Fibroblast of lung (primary cell): ENCODE results near the gene BTBD2.

Experiments used
- EZH2 ChIP-seq: IDR thresholded peaks from 2 replicates; pipeline ENCODE4 v1.5.1; 2012; ENCODE audit warnings: low read length, control low read depth, mild to moderate bottlenecking; ENCODE audit errors: missing control alignments
- TF ChIP-seq, protein P1 (sequence below), 2 donors: IDR thresholded peaks in 1 of 2; conservative IDR thresholded peaks in 1 of 2; 1 replicate in 1 of 2; 2 replicates in 1 of 2; pipeline ENCODE4 v1.5.1; 2011 to 2012; ENCODE audit warnings: low read length in 2 of 2, control low read depth in 1 of 2, inconsistent platforms in 1 of 2, low read depth in 1 of 2, mild to moderate bottlenecking in 1 of 2

DNA sequence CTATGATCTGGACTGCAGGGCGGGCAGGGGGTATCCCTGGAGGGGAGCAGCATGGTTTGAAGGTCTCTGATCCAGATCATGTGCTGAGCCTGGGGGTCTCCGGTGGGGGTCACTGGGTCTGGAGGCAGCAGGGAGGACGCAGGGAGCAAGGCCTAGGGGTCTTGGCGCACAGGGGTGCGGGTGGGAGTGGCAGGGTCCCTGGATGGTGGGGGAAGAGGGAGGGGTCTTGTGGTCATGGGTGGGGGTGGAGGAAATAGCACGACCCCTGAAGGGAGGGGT is 1.9 kb downstream of the BTBD2 start:
- no peak for TF ChIP-seq EZH2
- TF ChIP-seq, protein P1, sequence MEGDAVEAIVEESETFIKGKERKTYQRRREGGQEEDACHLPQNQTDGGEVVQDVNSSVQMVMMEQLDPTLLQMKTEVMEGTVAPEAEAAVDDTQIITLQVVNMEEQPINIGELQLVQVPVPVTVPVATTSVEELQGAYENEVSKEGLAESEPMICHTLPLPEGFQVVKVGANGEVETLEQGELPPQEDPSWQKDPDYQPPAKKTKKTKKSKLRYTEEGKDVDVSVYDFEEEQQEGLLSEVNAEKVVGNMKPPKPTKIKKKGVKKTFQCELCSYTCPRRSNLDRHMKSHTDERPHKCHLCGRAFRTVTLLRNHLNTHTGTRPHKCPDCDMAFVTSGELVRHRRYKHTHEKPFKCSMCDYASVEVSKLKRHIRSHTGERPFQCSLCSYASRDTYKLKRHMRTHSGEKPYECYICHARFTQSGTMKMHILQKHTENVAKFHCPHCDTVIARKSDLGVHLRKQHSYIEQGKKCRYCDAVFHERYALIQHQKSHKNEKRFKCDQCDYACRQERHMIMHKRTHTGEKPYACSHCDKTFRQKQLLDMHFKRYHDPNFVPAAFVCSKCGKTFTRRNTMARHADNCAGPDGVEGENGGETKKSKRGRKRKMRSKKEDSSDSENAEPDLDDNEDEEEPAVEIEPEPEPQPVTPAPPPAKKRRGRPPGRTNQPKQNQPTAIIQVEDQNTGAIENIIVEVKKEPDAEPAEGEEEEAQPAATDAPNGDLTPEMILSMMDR (conservative IDR thresholded peaks at IDR 0.05 in 1 of 2, IDR thresholded peaks at IDR 0.05 in 1 of 2; ENCODE audit: low read depth in 1 of 2, low read length in 2 of 2), result no peak
